Stimulated activated CD8-positive, alpha-beta memory T cell treated with anti-CD3 and anti-CD28 coated beads, Interleukin-4, amount 100 ng/mL, for 24 hours (primary cell): ENCODE results near the gene DENND5B.
"Not testable (repeated sequence)": the region's sequence is repeated elsewhere in the genome, so short reads cannot be mapped to it uniquely, and the experiment has no call there.

Experiments used
- DNase-seq: peaks from one replicate; pipeline ENCODE4 v3.0.0-alpha.2; 2020; ENCODE audit warnings: low read depth

Gene DENND5B

DNA sequence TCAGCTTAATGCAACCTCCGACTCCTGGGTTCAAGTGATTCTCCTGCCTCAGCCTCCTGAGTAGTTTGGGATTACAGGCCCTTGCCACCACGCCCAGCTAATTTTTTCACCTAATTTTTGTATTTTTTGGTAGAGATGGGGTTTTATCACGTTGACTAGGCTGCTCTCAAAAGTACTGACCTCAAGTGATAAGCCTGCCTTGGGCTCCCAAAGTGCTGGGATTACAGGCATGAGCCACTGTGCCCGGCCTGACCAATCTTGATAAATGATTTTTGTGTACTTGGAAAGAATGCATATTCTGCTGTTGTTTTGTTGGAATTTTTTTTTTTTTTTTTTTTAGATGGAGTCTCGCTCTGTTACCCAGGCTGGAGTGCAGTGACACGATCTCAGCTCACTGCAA is 215.5 kb downstream of the DENND5B start:
- not testable (repeated sequence) for DNase-seq

DNA sequence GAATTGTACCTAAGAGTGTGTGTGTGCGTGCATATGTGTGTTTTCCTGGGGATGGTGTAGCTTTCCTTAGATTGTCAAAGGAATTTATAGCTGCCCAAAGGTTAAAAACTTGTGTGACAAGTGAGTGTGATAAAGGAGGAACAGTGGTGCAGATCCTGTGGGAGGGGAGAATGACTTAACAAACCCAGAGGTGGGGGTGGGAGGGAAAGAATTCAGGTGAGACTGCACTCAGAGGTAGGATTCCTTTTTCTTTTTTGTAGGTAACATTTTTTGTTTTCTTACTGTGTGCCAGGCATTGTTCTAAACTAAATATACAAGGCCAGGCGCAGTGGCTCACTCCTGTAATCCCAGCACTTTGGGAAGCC is 219.7 kb downstream of the DENND5B start:
- DNase-seq = no peak

DNA sequence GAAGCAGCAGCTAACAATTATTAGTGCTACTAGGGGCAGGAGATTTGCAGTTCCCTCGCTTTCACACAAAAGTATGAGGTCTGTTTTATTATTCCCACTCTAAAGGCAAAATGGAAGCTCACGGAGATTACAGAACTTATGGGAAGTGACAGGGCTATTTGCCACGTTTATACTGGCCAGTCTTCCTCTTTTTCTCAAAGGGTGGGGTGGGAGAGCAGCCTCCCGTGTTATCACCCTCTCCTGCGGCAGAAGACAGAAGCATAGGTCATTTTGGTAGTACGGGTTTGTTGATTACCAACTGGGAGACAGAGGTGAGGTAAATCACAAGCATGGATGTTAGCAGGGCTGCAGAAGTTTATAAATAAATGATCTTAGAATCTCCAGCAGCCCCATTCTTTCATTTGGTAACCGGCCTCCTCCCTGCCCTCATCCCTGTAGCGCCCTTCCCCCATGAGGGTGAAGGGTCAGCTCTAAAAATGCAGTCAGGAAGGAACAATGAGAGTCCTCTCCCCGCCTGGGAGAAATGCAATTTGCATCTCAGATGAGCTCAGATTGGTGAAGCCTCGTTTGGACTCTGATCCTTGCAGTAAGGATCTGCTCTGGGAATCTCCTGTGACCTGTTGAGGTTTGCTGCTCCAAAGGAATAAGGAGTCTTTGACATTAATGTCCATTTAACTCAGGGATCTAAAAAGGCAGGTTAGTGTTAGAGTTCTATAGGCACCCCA is 220.2 kb downstream of the DENND5B start:
- DNase-seq = no peak

DNA sequence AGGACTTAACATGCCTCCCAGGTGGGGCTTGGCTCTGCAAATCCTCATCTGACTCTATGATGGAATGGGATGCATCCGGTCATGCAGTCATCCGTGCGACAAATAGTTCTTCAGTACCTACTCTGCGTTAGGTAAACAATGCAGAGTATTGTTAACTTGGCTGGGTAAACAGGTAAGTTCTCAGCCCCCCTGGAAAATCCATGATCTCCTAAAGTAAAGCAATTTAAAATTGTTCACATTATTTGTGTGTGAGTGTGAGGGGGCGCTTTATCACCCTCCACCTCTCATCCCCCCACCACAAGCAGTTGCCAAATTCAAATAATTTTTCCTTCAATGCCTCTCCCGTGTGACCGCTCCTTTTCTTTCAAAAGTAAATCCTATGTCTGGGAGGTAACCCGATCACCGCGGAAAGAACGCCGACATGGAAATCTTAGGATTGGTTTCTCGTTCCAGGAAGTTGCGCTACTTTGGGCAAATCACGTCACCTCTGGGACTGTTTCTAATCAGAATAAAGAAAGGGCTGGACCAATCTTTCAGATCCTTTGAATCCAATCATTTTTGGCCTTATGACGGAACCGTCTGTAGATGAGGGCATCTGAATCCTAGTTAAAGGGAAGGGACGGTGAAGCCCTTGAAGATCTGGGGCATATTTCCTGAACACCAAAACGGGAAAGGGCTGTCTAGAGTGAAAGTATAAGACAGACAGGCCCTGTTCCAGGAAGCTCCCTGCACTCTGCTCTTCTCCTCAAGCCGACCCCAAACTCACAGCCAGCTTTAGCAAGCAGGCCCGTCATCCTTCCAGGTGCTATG is 221.0 kb downstream of the DENND5B start:
- DNase-seq = no peak

DNA sequence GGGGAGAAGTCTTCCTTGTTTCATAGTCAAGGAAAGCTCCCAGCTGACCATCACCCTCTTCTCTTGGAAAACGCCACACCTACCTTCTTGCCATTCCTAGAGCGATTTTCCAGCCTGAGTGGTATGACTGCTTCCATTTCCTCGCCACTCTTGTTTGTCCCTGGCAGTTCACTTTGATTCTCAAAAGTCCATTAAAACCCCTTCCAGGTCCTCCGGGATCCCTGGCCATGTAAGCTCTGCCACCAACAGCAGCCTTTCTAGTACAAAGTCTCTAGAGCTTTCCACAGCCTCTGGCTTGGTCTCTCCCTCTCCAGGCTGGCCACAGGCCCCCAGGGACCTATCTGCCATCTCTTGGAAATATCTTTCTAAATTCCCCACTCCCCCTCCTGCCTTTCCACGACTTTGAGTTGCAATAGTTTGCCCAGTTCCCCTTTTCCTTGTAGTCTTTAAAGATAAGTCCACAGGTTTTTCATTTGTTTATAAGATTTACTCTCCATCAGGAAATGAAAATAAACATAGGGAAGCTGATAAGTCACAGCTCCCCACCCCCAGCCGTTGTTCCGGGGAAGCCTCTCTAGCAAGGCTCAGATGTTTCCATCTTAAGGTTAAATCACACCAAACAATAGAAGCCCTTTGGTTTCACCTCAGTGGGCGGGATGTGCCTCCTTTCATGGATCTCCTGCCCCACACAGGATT is 222.1 kb downstream of the DENND5B start:
- no peak for DNase-seq

DNA sequence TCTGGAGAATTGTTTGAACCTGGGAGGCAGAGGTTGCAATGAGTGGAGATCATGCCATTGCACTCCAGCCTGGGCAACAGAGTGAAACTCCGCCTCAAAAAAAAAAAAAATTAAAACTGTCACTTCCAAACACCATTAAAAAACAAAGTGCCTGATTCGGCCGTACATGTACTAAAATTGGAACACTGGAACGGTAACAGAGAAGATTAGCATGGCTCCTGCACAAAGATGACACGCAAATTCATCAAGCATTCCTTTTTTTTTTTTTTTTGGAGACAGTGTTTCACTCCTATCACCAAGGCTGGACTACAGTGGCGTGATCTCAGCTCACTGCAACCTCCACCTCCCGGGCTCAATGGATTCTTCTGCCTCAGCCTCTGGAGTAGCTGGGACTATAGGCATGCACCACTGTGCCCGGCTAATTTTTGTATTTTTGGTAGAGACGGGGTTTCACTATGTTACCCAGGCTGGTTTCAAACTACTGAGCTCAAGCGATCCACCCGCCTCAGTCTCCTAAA is 224.8 kb downstream of the DENND5B start:
- DNase-seq = no peak

DNA sequence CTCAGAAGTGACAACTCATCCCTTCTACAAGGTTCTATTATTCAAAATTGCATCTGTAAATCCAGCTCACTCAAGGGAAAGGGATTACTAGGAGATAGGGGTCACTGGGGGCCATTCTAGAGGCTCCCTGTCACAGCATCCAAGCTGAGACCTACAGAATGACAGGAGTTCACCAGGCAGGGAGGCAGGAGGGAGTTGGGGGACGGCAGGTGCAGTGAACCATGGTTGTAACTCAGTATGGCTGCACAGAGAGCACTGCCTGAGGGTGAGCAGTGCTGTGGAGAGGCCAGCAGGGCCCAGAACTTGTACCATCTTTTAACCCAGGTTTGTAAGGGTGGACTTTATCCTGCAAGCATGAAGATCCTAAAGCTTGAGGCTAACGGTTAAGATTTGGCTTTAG is 227.1 kb downstream of the DENND5B start:
- no peak for DNase-seq

DNA sequence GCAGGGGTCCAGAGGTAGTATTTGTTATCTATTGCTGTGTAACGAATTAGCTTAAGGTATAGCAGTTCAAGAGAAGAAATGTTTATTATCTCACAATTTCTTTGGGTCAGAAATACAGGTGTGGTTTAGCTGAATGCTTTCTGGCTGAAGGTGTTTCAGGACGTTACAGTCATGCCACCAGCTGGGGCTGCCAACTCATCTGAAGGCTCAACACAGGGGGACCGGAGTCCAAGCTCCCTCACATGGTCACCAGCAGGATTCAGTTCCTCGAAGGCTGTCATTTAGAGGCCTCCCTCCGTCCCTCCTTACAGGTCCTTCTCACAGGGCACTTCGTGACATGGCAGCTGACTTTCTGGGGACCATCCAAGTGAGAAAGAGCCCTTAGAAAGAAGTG is 227.5 kb downstream of the DENND5B start:
- DNase-seq = no peak

DNA sequence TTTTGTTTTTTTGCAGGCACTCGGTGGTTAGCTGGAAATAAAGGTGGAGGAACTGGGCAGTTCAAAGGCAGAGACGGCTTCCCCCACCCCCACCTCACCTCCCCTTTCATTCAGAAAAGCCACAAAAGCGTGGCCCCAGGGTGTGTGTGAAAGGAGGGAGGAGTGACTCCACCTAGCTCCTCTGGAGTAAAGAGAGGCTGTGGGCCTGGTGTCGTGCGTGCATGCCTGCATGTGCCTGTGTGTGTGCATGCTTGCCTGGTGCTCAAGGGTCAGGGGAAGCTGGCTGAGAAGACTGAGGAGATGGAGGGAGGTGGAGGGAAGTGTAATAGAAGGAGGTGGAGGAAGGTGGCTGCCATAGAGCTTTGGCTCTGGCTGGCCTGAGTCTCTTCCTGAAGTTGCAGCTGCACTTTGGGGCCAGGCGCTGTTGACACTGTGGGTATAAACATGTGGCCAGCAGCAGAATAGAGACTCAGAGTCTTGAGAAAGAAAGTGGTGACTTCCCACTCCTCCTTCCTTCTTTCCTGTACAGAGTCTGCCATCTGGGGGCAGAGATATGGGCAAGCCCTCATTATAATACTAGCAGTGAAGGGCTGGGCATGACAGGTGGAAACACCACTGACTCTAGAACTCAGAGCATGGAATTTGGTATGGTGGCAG is 228.0 kb downstream of the DENND5B start:
- no peak for DNase-seq

DNA sequence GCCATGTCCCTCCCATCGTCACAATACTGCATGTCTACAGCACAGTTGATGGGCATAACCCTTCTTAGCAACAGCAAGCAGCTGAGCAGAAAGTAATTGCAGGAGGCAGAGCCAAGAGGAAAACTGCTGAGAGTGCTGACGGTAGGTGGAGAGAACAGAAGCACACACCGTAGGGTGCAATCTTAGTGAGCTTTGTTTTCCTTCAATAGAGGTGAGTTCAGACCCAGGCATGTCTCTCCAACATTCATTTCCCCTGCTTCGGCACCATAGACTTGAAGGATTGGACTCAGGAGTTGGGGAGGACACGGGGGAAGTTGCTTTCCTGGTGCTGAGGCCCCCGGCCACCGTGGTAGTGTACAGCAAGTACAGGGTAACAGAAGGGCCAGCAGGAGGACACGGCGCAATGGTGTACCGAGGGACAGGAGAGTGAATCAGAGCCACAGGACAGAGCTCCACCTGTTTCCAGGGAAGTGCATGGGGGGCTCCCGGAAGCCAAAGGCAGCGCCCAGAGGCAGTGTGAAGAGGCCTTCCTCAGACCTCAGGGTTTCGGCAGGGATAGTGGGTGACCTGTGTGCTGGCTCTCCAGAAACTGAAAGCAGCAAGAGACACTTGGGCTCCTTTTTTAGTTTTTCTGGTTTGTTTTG is 228.7 kb downstream of the DENND5B start:
- no peak for DNase-seq

DNA sequence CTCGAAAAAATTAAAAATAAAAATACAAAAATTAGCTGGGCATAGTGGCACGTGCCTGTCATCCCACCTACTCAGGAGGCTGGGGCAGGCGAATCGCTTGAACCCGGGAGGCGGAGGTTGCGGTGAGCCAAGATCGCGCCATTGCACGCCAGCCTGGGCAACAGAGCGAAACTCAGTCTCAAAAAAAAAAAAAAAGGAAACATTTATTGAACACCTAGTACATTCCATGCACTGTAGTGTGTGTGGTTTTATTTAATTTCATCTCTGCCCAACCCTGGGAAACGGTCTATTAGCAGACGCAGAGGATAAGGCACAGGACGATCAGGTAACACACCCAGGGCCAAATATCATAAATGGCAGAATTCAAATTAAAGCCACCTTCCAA is 229.2 kb downstream of the DENND5B start:
- DNase-seq = no peak

DNA sequence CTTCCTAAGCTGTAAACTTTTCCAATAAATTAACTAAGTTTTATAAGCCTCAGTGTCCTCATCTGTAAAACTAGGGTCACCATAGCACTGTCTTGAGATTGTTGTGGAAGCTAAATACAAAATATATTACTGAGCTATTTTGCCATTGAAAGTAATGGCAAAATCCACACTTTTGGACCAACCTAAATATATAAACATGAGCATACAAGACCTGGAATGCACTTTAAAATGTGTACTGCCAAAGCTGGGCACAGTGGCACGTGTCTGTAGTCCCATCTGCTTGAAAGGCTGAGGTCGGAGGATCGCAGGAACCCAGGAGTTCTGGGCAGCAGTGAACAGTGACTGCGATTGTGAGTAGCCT is 235.2 kb downstream of the DENND5B start:
- no peak for DNase-seq

DNA sequence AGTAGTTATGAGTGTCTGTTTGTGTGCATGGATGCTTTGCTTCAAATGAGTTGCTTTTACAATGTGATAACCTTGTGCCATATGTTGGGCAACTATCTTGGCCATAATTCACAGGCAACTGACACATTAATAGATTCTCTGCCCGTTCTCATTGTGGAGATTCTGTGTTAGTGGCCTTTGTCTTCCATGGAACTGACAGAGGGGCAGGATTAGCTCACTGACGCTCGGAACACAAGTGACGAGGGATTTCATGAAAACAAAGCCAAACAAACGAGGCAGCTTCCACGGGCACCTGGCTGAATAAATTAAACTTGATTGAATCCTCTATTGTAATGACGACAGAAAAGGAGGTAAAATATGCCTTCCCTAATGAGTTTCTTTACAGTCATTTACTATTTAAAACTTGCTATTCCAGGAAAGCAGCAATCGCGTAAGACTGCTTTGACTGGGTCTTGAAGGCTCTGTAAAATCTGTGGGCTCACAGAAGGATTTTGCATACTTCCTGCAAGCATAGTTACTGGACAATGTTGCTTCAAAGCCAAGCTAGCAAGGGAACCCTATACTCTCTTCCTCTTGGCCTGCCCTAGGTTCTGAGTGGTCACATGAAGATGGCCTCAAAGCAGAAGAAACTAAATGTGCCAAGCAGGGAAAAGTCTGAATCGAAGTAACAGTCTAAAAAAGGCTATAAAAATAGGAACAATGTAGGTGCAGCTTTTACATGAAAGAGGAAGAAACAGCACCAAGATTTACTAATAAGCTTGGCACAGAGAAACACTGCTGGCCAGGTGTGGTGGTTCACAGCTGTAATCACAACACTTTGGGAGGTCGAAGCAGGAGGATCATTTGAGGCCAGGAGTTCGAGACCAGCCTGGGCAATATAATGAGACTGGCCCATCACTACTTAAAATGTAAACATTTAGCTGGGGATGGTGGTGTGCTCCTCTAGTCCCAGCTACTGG is 236.9 kb downstream of the DENND5B start:
- no peak for DNase-seq

DNA sequence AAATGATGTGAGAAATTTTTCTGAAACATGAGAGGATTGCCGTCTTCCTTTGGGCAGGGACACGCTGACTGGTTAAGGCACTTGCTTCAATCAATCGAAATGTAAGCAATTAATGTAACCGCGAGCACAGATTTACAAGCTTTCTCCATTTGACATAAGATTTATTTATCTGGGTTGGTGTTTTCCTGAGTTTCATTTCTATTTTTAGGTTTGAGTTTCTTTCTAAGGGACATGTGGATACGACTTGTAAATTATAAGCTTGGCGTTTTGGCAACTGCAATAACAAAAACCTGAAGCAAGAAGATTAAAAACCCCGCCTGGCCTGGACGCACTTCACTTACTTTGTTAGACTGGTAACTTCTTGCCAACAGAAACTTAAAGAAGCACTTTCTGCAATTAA is 244.7 kb downstream of the DENND5B start:
- no peak for DNase-seq

DNA sequence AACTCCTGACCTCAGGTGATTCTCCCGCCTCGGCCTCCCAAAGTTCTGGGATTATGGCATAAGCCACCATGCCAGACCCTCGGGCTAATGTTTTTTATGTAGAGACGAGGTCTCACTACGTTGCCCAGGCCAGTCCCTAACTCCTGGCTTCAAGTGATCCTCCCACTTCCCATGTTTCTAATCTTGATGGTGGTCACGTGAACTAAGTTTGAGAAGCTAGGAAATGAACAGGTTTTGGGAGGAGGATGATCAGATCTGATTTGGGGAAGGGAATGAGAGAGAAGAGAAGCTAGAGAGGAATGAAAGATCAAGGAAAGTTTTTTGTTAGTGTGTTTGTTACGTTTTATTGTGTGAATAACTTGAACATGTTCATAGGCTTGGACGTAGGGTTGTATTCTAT is 247.8 kb downstream of the DENND5B start:
- DNase-seq = no peak

DNA sequence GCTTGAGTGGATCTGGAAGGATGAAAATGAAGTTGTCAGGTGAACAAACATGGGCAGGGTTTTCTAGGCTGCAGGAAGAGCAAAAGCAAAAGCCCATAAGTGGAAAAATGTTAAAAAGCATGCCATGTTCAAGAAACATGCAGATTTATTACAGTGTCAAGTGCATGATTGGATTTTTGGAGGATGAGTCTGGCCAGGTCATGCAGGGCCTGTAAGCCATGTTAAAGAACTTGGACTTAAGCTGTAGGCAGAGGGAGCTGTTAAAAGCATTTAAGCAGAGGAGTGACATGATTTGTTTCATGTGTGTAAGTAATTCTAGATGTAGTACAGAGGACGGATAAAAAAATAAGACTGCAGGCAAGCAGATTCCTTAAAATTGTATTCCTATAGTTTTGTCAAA is 248.7 kb downstream of the DENND5B start:
- no peak for DNase-seq

DNA sequence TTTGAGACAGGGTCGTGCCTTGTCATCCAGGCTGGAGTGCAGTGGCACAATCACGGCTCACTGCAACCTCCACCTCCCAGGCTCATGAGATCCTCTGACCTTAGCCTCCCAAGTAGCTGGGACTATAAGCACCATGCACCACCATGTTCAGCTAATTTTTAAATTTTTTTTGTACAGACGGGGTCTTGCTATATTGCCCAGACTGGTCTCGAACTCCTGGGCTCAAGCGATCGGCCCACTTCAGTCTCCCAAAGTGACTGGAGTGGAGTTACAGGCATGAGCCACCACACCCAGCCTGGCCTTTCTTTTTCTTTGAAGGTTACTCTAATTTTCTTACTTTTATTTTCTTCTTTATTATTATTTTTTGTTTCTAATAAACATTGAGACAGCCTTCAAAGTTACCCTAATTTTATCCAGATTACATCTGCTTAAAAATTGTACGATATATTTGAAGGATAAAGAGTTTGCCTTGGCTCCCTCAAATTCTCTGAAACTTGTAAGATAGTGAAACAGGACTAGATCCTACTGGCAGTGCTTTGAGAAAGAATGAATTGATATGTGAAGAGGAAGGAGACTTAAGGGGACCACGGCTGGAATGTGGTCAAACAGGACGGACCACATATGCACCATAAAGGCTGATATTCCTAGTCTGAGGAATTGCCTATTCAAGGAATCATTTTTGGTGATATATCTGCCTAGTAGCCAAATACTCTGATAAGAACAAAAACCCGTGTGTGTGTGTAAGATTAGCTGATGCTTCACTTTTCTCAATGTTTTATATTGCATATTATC is 250.9 kb downstream of the DENND5B start:
- no peak for DNase-seq

DNA sequence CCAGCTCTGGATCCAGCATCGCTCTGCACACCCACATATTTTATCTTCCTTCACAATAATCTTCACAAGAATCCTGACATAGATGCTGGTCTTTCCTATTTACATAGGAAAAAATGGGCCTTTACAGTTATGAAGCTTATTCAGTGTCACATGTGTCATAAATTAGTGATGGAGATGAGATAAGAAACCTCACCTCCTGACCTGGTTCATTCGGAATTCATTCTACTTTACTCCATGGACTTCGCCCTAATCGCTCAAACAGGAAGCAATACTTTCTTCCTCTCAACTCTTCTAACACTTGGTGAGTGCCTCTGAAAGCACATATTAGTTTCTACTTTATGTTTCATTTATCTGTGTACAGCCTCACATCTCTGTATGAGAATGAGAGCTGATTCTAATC is 253.0 kb downstream of the DENND5B start:
- DNase-seq = no peak
